PC-9 (cell line): Measurements from ENCODE around the gene HDGFL2. TPM values are rescaled to one million over a fixed set of nuclear protein-coding genes. Genes with fewer than 3 reads are reported as not detected.
A peak's percentile ranks its signal among the peaks of the same experiment; 100 is the strongest.
"Not testable (repeated sequence)": the region's sequence is repeated elsewhere in the genome, so short reads cannot be mapped to it uniquely, and the experiment has no call there.

Experiments used
- BruUV-seq: library from RNA; stranded (reverse); fragments of 400-500 nt; replicated peaks from 2 replicates; lab custom pipeline; 2021; lab: Mats Ljungman, UMichigan
- CTCF ChIA-PET: fragments of 300-600 bp; sonication (Branson Sonifier 250); formaldehyde crosslinking; loops from one replicate; lab custom pipeline; 2022; ENCODE audit warnings: antibody characterized with exemption; lab: Charles Lee
- POLR2A ChIA-PET: fragments of 300-600 bp; sonication (Branson Sonifier 250); formaldehyde crosslinking; loops from one replicate; lab custom pipeline; 2022; ENCODE audit warnings: antibody characterized with exemption; ENCODE audit not compliant: unreplicated experiment; lab: Charles Lee
- DNase-seq, 2 experiments: peaks; one replicate each; pipeline versions ENCODE4 v3.0.0 to v3.0.0-alpha.2; 2015 to 2022; ENCODE audit warnings: mixed read lengths in 1 of 2
- H2AFZ ChIP-seq: fragments of 200-600 bp; sonication (generic); 2 replicates; pipeline ENCODE4 v1.8.1; 2017; ENCODE audit warnings: antibody characterized with exemption
- H3F3A ChIP-seq: fragments of 200-600 bp; sonication (generic); 2 replicates; pipeline ENCODE4 v1.8.1; 2017; ENCODE audit warnings: antibody characterized with exemption, mild to moderate bottlenecking, low read depth; ENCODE audit not compliant: insufficient read depth
- H3K27ac ChIP-seq: fragments of 200-600 bp; sonication (generic); 2 replicates; pipeline ENCODE4 v1.6.1; 2016; ENCODE audit warnings: mixed run types
- H3K27me3 ChIP-seq: fragments of 200-600 bp; sonication (generic); 2 replicates; pipeline ENCODE4 v1.6.1; 2016; ENCODE audit warnings: low read depth, mixed run types; ENCODE audit not compliant: insufficient read depth
- H3K36me3 ChIP-seq: fragments of 200-600 bp; sonication (generic); 2 replicates; pipeline ENCODE4 v1.6.1; 2016; ENCODE audit warnings: low read depth, mixed run types
- H3K4me1 ChIP-seq: fragments of 200-600 bp; sonication (generic); replicated peaks from 2 replicates; pipeline ENCODE4 v1.6.1; 2016; ENCODE audit warnings: mixed run types; ENCODE audit not compliant: insufficient read depth
- H3K4me2 ChIP-seq: fragments of 200-600 bp; sonication (generic); 2 replicates; pipeline ENCODE4 v1.6.1; 2017; ENCODE audit warnings: mixed run types
- H3K4me3 ChIP-seq: fragments of 200-600 bp; sonication (generic); 2 replicates; pipeline ENCODE4 v1.6.1; 2016; ENCODE audit warnings: mixed run types
- H3K79me2 ChIP-seq: fragments of 200-600 bp; sonication (generic); 2 replicates; pipeline ENCODE4 v1.6.1; 2017; ENCODE audit warnings: low read depth, mixed run types
- H3K9me2 ChIP-seq: fragments of 200-600 bp; sonication (generic); 2 replicates; pipeline ENCODE4 v1.8.1; 2017; ENCODE audit warnings: mild to moderate bottlenecking; ENCODE audit not compliant: insufficient read depth
- H3K9me3 ChIP-seq: fragments of 200-600 bp; sonication (generic); 2 replicates; pipeline ENCODE4 v1.8.1; 2016; ENCODE audit warnings: low read depth; ENCODE audit not compliant: insufficient read depth
- H4K20me1 ChIP-seq: fragments of 200-600 bp; sonication (generic); 2 replicates; pipeline ENCODE4 v1.8.1; 2017; ENCODE audit not compliant: insufficient read depth
- EZH2 ChIP-seq: fragments of 200-600 bp; sonication (generic); IDR thresholded peaks from 2 replicates; pipeline ENCODE4 v1.8.0; 2017; ENCODE audit warnings: antibody characterized with exemption, low read depth
- intact Hi-C: fragments of 100-400 bp; cut with micrococcal nuclease; formaldehyde crosslinking; loops from one replicate; pipeline ENCODE4 v1.10.0; 2022; ENCODE audit not compliant: unreplicated experiment
- total RNA-seq: library from RNA; stranded (reverse); gene quantifications from 2 replicates; pipeline ENCODE4 v1.2.3, GENCODE V29; 2021
- TF ChIP-seq, protein P1 (sequence below): fragments of 200-600 bp; sonication (generic); conservative IDR thresholded peaks from 2 replicates; pipeline ENCODE4 v1.6.1; 2017; ENCODE audit warnings: mixed run types, antibody characterized with exemption, mild to moderate bottlenecking, moderate library complexity

Gene HDGFL2
- total RNA-seq, 1 experiment from 2014 or later: 50.8 TPM

- CTCF ChIA-PET: interaction anchor here (0.6 kb wide), 1 partner anchor 266 kb away, joined by 4 read pairs; no protein-coding TSS in a partner anchor
- TSS peak; percentile 70 for BruUV-seq
- Histone ChIP-seq H3F3A (peaks cover 8% of the 10 kb centered on the region; the same call in 1 of the 2 replicates), H3K4me1 (peaks cover 16% of the 10 kb centered on the region), H3K27ac (peak overlapping the region; percentile 55; the same call in 1 of the 2 replicates), H3K36me3 (no peaks in the 10 kb centered on the region), H3K4me2 (peak overlapping the region; percentile 78), H3K79me2 (no peaks in the 10 kb centered on the region), H2AFZ (peak overlapping the region; percentile 69; the same call in 1 of the 2 replicates), H3K9me3 (no peaks in the 10 kb centered on the region), H3K27me3 (no peaks in the 10 kb centered on the region), H3K4me3 (peak overlapping the region; percentile 57), H3K9me2 (no peaks in the 10 kb centered on the region), H4K20me1 (no peaks in the 10 kb centered on the region)
- POLR2A ChIA-PET: interaction anchor here (0.6 kb wide), 1 partner anchor 11 kb away, joined by 3 read pairs; no protein-coding TSS in a partner anchor
- no peak for DNase-seq
- TF ChIP-seq EZH2: no peak
- TF ChIP-seq, protein P1, sequence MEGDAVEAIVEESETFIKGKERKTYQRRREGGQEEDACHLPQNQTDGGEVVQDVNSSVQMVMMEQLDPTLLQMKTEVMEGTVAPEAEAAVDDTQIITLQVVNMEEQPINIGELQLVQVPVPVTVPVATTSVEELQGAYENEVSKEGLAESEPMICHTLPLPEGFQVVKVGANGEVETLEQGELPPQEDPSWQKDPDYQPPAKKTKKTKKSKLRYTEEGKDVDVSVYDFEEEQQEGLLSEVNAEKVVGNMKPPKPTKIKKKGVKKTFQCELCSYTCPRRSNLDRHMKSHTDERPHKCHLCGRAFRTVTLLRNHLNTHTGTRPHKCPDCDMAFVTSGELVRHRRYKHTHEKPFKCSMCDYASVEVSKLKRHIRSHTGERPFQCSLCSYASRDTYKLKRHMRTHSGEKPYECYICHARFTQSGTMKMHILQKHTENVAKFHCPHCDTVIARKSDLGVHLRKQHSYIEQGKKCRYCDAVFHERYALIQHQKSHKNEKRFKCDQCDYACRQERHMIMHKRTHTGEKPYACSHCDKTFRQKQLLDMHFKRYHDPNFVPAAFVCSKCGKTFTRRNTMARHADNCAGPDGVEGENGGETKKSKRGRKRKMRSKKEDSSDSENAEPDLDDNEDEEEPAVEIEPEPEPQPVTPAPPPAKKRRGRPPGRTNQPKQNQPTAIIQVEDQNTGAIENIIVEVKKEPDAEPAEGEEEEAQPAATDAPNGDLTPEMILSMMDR: no peak
- intact Hi-C loops: no loop called here
These were observed 67.1 kb downstream of the HDGFL2 start for GRCh38 chr19:4539169-4539692.

- Histone ChIP-seq H3K27ac (peak within 1 kb of the TSS; percentile 55), H3K4me2 (peak within 1 kb of the TSS; percentile 78), H3K79me2 (no peaks in the 10 kb centered on the region), H3K27me3 (no peaks in the 10 kb centered on the region), H2AFZ (peak within 1 kb of the TSS; percentile 69), H3K9me3 (no peaks in the 10 kb centered on the region), H3K36me3 (no peaks in the 10 kb centered on the region), H3F3A (peaks cover 8% of the 10 kb centered on the region; the same call in 1 of the 2 replicates), H3K4me3 (peak within 1 kb of the TSS; percentile 57), H3K9me2 (no peaks in the 10 kb centered on the region), H3K4me1 (peaks cover 16% of the 10 kb centered on the region), H4K20me1 (no peaks in the 10 kb centered on the region)
- BruUV-seq: TSS peak; percentile 85
- peak; percentile 70 to 83 for DNase-seq
- TF ChIP-seq, protein P1: no peak
- no peak for TF ChIP-seq EZH2
- CTCF ChIA-PET: interaction anchor here (0.6 to 0.7 kb wide), 2 partner anchors 12 to 265 kb away, joined by 3 to 4 read pairs; no protein-coding TSS in a partner anchor
- intact Hi-C loops: no loop called here
- POLR2A ChIA-PET: interaction anchor here (0.7 kb wide), 1 partner anchor 57 kb away, joined by 5 read pairs; no protein-coding TSS in a partner anchor
These were observed 67.8 kb downstream of the HDGFL2 start, which contains the start of gene LRG1 for GRCh38 chr19:4539693-4540581. LRG1 (minus strand) TSS chr19:4540036; CDS start chr19:4540013, 23 bp downstream.

DNA sequence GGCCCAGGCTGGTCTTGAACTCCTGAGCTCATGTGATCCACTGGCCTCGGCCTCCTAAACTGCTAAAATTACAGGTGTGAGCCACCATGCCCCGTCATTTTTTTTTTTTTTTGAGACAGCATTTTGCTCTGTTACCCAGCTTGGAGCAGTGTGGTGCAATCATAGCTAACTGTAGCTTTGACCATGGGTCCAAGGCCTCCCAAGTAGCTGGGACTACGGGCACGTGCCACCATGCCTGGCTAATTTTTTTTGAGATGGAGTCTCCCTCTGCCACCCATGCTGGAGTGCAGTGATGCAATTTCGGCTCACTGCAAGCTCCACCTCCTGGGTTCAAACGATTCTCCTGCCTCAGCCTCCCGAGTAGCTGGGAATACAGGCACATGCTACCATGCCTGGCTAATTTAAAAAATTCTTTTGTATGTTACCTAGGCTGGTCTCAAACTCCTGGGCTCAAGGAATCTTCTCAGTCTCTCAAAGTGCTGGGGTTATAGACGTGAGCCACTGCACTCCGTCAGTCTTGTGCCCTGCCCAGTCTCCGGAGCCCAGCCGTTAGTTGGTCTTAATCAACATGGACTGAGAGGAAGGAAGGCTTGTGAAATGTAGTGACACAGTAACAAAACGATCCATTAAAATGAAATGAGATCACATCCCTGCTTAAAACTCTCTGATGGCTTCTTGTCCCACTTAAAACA lies 69.2 kb downstream of the HDGFL2 start:
- POLR2A ChIA-PET: interaction anchor here (0.6 to 0.7 kb wide), 2 partner anchors 69 to 109 kb away, joined by 3 read pairs; no protein-coding TSS in a partner anchor
- no peak overlapping the region for H2AFZ ChIP-seq
- intact Hi-C loops: no loop called here
- no peaks in the 10 kb centered on the region for H3K79me2 ChIP-seq
- H3K36me3 ChIP-seq: no peaks in the 10 kb centered on the region
- TF ChIP-seq, protein P1: no peak
- no peak for TF ChIP-seq EZH2
- no peaks in the 10 kb centered on the region for H3K9me2 ChIP-seq
- no peaks in the 10 kb centered on the region for H3K9me3 ChIP-seq
- no peaks in the 10 kb centered on the region for H3K27me3 ChIP-seq
- DNase-seq: no peak
- no peak overlapping the region for H3K4me2 ChIP-seq
- CTCF ChIA-PET: no interaction called here
- H3K4me1 ChIP-seq: peaks cover 9% of the 10 kb centered on the region
- H3K4me3 ChIP-seq: no peak overlapping the region
- H3K27ac ChIP-seq: no peak overlapping the region
- no peaks in the 10 kb centered on the region for H4K20me1 ChIP-seq
- BruUV-seq: no TSS peak
- H3F3A ChIP-seq: peaks cover 8% of the 10 kb centered on the region; the same call in 1 of the 2 replicates

DNA sequence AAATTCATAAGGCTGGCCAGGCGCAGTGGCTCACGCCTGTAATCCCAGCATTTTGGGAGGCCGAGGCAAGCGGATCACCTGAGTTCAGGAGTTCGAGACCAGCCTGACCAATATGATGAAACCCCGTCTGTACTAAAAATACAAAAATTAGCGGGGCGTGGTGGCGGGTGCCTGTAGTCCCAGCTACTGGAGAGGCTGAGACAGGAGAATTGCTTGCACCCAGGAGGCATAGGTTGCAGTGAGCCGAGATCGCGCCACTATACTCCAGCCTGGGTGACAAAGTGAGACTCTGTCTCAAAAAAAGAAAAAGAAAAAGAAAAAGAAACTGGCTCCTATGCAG lies 69.7 kb downstream of the HDGFL2 start:
- H3K4me3 ChIP-seq, H3K27ac ChIP-seq, H3K4me1 ChIP-seq, CTCF ChIA-PET, intact Hi-C loops, H3K4me2 ChIP-seq, H4K20me1 ChIP-seq, H3K9me2 ChIP-seq, H3K27me3 ChIP-seq, BruUV-seq, H3K79me2 ChIP-seq, POLR2A ChIA-PET, H3K36me3 ChIP-seq, H3F3A ChIP-seq, DNase-seq, H2AFZ ChIP-seq, H3K9me3 ChIP-seq: not testable (repeated sequence)
